ENCODE measurements around the gene PLA2G4D. TPM values are rescaled to one million over a fixed set of nuclear protein-coding genes. Genes with fewer than 3 reads are reported as not detected.

The PLA2G4D gene
- total RNA-seq, 8 experiments from 2014 or later, result 0.08 to 0.76 (median 0.32) TPM; not detected in 3

- ATAC-seq (replicated peaks in 6 of 8), result no peak
Measured at GRCh38 chr15:42048821-42049200, 45.6 kb downstream of the PLA2G4D start.

DNA sequence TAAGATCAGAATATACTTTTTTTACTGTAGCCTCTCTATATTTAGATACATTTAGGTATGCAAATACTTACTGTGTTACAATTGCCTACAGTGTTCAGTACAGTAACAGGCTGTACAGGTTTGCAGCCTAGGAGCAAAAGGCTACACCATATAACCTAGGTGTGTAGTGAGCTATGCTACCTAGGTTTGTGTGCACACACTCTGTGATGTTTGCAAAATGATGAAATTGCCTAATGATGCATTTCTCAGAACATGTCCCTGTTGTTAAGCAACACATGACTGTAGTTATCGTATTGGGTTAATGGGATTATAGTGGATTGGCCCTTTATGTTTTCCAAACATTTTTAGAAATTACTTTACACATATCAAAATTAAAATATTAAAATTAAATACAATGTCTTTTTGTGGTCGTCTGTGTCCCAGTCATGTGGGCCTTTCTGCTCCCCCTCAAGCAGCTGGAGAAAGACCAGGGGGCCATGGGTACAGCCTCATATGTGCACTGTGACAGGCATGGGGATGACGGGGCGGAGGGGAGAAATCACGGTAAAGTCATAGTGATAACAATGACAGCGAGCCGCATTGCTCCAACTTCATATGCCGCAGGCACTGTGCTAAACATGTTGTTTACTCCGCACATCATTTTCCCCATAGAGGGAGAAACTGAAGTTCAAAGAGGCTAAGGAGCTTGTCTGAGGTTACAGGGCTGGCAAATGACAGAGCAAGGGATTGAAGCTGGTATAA lies 46.1 kb downstream of the PLA2G4D start:
- ATAC-seq (replicated peaks in 6 of 8), result no peak
- 71 to 100% (median 90%) methylated on average over 1 to 8 of the region's 9 CpGs; no CpG with 5 or more reads in 2 of the 10 experiments for WGBS, 10 experiments
- in situ Hi-C loops (cut with MboI; ENCODE audit: low pct_unique_long_range_greater_than_20kb in 2 of 9, low sequenced_read_pairs in 9 of 9, unreplicated experiment in 9 of 9), result no loop called here

More at GRCh38 chr15:42048821-42049200, 45.6 kb downstream of the PLA2G4D start:
- WGBS, 10 experiments, result 54 to 80% (median 66%) methylated on average over 1 to 7 of the region's 8 CpGs; no CpG with 5 or more reads in 6 of the 10 experiments
- no peaks in the 10 kb centered on the region for H3K4me1 ChIP-seq (replicated peaks in 1 of 2)
- H3K4me3 ChIP-seq, result no peak overlapping the region
- no peak overlapping the region for H3K27ac ChIP-seq
- in situ Hi-C loops (cut with MboI; ENCODE audit: low pct_unique_long_range_greater_than_20kb in 2 of 9, low sequenced_read_pairs in 9 of 9, unreplicated experiment in 9 of 9), result no loop called here

DNA sequence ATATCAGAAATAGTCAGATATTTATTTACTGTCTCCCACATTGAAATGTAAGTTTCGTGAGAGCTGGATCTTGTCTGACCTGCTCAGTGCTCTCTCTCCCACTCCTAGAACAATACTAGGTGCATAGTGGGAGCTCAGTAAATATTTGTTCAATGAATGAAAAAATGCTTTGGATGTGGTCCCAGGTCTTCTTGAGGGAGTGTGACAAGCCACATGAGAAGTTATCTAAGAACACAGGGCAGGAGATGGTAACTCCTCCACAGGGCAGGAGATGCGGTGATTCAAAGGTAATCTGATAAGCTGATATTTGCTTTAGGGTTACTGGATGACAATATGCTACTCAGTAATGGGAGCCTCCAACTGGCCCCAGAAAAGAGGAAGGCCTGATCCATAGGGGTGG lies 47.8 kb downstream of the PLA2G4D start:
- Histone ChIP-seq H3K27ac (no peak overlapping the region), H3K4me1 (replicated peaks in 1 of 2) (no peaks in the 10 kb centered on the region), H3K4me3 (no peak overlapping the region)
- in situ Hi-C loops (cut with MboI; ENCODE audit: low pct_unique_long_range_greater_than_20kb in 2 of 9, low sequenced_read_pairs in 9 of 9, unreplicated experiment in 9 of 9), result no loop called here
- WGBS, 10 experiments, result 80 to 100% (median 100%) methylated on average over 1 to 2 of the region's 2 CpGs; no CpG with 5 or more reads in 3 of the 10 experiments
- no peak for ATAC-seq (replicated peaks in 6 of 8)

More for the DNA sequence above, 46.1 kb downstream of the PLA2G4D start:
- Histone ChIP-seq H3K4me3 (no peak overlapping the region), H3K27ac (no peak overlapping the region), H3K4me1 (replicated peaks in 1 of 2) (no peaks in the 10 kb centered on the region)

DNA sequence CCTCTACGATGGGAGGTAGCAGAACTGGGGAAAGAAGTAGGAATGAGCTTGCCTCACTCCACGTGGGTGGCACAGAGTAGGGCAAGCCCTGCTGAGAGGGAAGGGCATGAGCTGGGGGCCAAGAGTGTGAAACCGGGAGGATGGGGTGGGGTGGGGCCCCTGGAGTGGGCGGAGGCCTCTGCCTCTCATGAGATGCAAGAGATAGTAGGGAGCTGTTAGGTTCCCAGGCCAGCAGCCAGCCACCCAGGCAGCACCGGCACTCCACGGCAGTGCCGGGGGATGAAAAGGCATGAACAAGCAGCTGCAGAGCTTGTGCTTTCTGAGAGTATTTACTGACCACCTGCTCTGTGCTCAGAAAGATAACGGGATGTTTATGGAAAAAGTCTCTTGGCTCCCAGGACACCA lies 49.1 kb downstream of the PLA2G4D start:
- Histone ChIP-seq H3K4me3 (no peak overlapping the region), H3K27ac (no peak overlapping the region), H3K4me1 (replicated peaks in 1 of 2) (no peaks in the 10 kb centered on the region)
- WGBS, 10 experiments, result 67 to 100% (median 80%) methylated on average over 1 to 4 of the region's 8 CpGs; no CpG with 5 or more reads in 7 of the 10 experiments
- peak in 4 of 8 experiments; percentile 18 to 89 (median 43) for ATAC-seq (replicated peaks in 6 of 8)
- in situ Hi-C loops (cut with MboI; ENCODE audit: low pct_unique_long_range_greater_than_20kb in 2 of 9, low sequenced_read_pairs in 9 of 9, unreplicated experiment in 9 of 9), result no loop called here

DNA sequence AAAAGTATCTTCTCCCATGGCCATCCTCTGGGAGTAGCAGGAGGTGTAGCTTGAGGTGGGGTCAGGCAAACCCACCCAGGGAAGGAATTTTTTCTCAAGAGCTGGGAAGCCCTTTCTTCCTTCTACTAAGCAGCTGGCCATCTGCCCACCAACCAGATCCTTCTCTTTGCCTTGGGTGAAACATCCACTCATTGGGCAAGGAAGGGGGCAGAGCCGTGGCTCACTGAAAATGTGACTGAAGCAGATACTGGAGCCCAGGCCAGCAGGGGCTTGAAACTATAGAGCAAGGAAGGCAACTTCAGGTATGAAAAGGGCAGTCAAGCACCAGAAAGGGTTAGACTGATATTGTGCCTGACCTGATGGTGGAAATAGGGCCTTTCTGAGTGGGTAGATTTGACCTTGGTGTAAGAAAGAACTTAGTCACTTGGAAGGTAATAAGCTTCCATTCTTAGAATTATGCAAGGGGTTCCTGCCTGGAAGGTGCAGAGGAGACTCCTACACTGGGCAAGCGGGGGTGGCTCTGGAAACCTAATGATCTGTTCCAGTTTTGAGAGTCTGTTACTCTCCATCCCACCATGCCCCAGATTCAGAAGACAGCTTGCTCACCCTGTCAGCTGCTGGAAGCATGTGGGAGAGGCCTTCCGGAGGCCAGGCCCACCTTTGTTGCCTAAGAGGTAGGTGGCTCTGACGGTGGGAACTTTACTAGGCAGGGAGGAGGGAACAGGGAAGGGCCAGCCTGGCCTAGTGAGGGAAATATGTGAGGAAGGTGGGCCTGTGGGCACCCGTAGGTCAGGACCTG lies 51.6 kb downstream of the PLA2G4D start:
- Histone ChIP-seq H3K4me1 (replicated peaks in 1 of 2) (no peaks in the 10 kb centered on the region), H3K4me3 (no peak overlapping the region), H3K27ac (no peak overlapping the region)
- 70 to 100% (median 92%) methylated on average over 1 to 5 of the region's 5 CpGs; no CpG with 5 or more reads in 3 of the 10 experiments for WGBS, 10 experiments
- in situ Hi-C loops (cut with MboI; ENCODE audit: low pct_unique_long_range_greater_than_20kb in 2 of 9, low sequenced_read_pairs in 9 of 9, unreplicated experiment in 9 of 9), result no loop called here
- ATAC-seq (replicated peaks in 6 of 8), result no peak

GRCh38 chr15:42038401-42038800 lies 56.0 kb downstream of the PLA2G4D start:
- in situ Hi-C loops (cut with MboI; ENCODE audit: low pct_unique_long_range_greater_than_20kb in 2 of 9, low sequenced_read_pairs in 9 of 9, unreplicated experiment in 9 of 9), result no loop called here
- Histone ChIP-seq H3K4me3 (no peak overlapping the region), H3K4me1 (replicated peaks in 1 of 2) (no peaks in the 10 kb centered on the region), H3K27ac (no peak overlapping the region)
- WGBS, 10 experiments, result 87 to 100% (median 95%) methylated on average over 1 to 5 of the region's 6 CpGs; no CpG with 5 or more reads in 4 of the 10 experiments
- ATAC-seq (replicated peaks in 6 of 8), result no peak

GRCh38 chr15:42037656-42038055 lies 56.7 kb downstream of the PLA2G4D start:
- ATAC-seq (replicated peaks in 6 of 8), result no peak
- WGBS, 10 experiments, result 40 to 80% (median 69%) methylated on average over 1 to 5 of the region's 8 CpGs; no CpG with 5 or more reads in 6 of the 10 experiments
- Histone ChIP-seq H3K27ac (no peak overlapping the region), H3K4me3 (no peak overlapping the region), H3K4me1 (replicated peaks in 1 of 2) (no peaks in the 10 kb centered on the region)
- in situ Hi-C loops (cut with MboI; ENCODE audit: low pct_unique_long_range_greater_than_20kb in 2 of 9, low sequenced_read_pairs in 9 of 9, unreplicated experiment in 9 of 9), result no loop called here

DNA sequence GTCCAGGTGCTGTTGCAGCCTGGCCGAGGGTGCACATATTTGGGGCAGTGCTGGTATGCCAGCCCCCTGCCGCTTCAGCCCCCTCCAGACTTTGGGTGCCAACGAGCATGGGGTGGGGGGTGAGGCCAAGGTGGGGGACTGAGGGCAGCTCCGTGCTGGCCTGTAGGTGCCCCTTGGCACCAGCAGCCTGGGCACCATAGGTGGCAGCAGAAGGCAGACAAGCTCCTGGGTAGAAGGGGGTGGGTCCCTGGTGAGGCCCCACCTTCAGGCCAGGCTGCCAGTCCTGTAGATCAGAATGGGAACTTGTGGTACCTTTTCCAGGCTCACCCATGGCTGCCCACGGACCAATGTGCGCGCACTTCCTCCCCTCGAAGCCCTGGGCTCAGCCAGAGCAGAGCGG lies 57.4 kb downstream of the PLA2G4D start:
- no peak overlapping the region for H3K4me3 ChIP-seq
- ATAC-seq (replicated peaks in 6 of 8), result no peak
- H3K27ac ChIP-seq, result no peak overlapping the region
- H3K4me1 ChIP-seq (replicated peaks in 1 of 2), result no peaks in the 10 kb centered on the region
- in situ Hi-C loops (cut with MboI; ENCODE audit: low pct_unique_long_range_greater_than_20kb in 2 of 9, low sequenced_read_pairs in 9 of 9, unreplicated experiment in 9 of 9), result no loop called here
- 96% methylated on average over 4 of the region's 9 CpGs; no CpG with 5 or more reads in 9 of the 10 experiments for WGBS, 10 experiments

GRCh38 chr15:42036112-42036905 lies 58.1 kb downstream of the PLA2G4D start:
- ATAC-seq (replicated peaks in 6 of 8), result peak in 4 of 8 experiments; percentile 23 to 62 (median 56)
- in situ Hi-C loops (cut with MboI; ENCODE audit: low pct_unique_long_range_greater_than_20kb in 2 of 9, low sequenced_read_pairs in 9 of 9, unreplicated experiment in 9 of 9), result no loop called here
- H3K4me1 ChIP-seq (replicated peaks in 1 of 2), result no peaks in the 10 kb centered on the region
- 80 to 91% (median 90%) methylated on average over 1 to 18 of the region's 45 CpGs; no CpG with 5 or more reads in 7 of the 10 experiments for WGBS, 10 experiments
- H3K4me3 ChIP-seq, result no peak overlapping the region
- H3K27ac ChIP-seq, result no peak overlapping the region

DNA sequence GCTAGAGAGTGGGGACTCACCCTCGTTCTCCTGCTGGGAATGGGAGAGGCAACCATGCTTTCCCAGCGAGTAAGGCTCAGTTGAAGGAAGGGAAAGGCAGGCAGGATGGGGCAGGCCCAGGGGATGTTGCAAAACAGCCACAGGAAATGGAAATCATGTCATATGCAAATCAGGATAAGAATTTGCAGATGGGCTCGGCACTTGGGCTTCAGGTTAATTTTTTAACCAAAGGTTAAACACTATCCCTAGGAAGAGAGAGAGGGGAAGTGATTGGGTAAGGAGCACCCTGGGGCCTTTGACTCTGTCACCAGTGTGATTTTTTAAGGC lies 59.0 kb downstream of the PLA2G4D start:
- peak in 3 of 8 experiments; percentile 83 to 89 (median 86) for ATAC-seq (replicated peaks in 6 of 8)
- no peak overlapping the region for H3K4me3 ChIP-seq
- H3K4me1 ChIP-seq (replicated peaks in 1 of 2), result no peaks in the 10 kb centered on the region
- WGBS, 10 experiments, result 0 to 34% (median 14%) methylated on average over 1 to 3 of the region's 3 CpGs; no CpG with 5 or more reads in 3 of the 10 experiments
- in situ Hi-C loops (cut with MboI; ENCODE audit: low pct_unique_long_range_greater_than_20kb in 2 of 9, low sequenced_read_pairs in 9 of 9, unreplicated experiment in 9 of 9), result no loop called here
- H3K27ac ChIP-seq, result no peak overlapping the region

GRCh38 chr15:42034628-42035434 lies 59.5 kb downstream of the PLA2G4D start:
- Histone ChIP-seq H3K27ac (no peak overlapping the region), H3K4me1 (replicated peaks in 1 of 2) (no peaks in the 10 kb centered on the region), H3K4me3 (no peak overlapping the region)
- 20 to 90% (median 61%) methylated on average over 1 to 7 of the region's 8 CpGs; no CpG with 5 or more reads in 1 of the 10 experiments for WGBS, 10 experiments
- in situ Hi-C loops (cut with MboI; ENCODE audit: low pct_unique_long_range_greater_than_20kb in 2 of 9, low sequenced_read_pairs in 9 of 9, unreplicated experiment in 9 of 9), result no loop called here
- ATAC-seq (replicated peaks in 6 of 8), result peak in 1 of 8 experiments; percentile 57

DNA sequence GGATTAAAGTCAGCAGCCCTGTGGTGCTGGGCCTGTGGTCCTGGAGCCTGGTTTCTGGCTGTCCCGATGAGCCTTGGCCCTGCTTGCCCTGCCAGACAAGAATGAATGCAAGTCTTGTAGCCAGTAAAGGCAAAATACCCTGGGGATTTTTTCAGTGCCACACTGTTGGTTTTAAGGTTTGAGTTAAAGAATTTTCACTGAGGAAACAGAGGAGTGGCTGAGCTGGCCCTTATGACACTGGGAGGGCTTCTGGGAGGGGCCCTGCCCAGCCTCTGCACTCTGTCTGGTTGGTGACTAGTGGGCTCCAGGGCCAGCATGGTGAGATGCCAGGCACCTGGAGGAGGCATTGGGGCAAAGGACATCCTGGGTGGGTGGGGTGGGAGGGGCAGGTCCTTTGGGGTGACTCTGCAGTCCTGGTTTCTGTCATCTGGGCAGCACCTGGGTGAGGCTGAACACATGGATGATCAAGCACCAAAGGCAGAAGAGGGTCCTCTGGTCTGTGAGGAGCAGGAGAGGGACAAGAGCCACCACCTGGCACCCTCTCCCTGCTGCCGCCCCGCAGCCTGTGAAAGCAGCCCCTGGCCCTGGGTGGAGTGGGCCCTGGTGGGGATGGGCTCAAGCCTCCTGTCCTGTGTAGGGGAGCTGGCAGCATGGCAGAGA lies 61.0 kb downstream of the PLA2G4D start:
- H3K27ac ChIP-seq, result no peak overlapping the region
- H3K4me3 ChIP-seq, result no peak overlapping the region
- in situ Hi-C loops (cut with MboI; ENCODE audit: low pct_unique_long_range_greater_than_20kb in 2 of 9, low sequenced_read_pairs in 9 of 9, unreplicated experiment in 9 of 9), result no loop called here
- H3K4me1 ChIP-seq (replicated peaks in 1 of 2), result no peaks in the 10 kb centered on the region
- 80 to 100% (median 100%) methylated on average over 1 of the region's 3 CpGs; no CpG with 5 or more reads in 7 of the 10 experiments for WGBS, 10 experiments
- ATAC-seq (replicated peaks in 6 of 8), result no peak
